Hepatocyte (in vitro differentiated cells): Measurements from ENCODE around the gene TNN.

Experiments
- CTCF ChIP-seq: fragments of 200-600 bp; sonication (generic); IDR thresholded peaks from 2 replicates; pipeline ENCODE4 v1.5.1; 2016; ENCODE audit warnings: antibody characterized with exemption, mild to moderate bottlenecking; ENCODE audit not compliant: poor library complexity
- EZH2 ChIP-seq: fragments of 200-600 bp; sonication (generic); IDR thresholded peaks from 2 replicates; pipeline ENCODE4 v1.6.1; 2016; ENCODE audit warnings: antibody characterized with exemption, mild to moderate bottlenecking, borderline replicate concordance
- EZH2phosphoT487 ChIP-seq: fragments of 200-600 bp; sonication (generic); IDR thresholded peaks from one replicate; pipeline ENCODE4 v1.6.1; 2018; ENCODE audit warnings: antibody characterized with exemption, mild to moderate bottlenecking, low read depth, moderate library complexity; ENCODE audit not compliant: unreplicated experiment, severe bottlenecking

DNA sequence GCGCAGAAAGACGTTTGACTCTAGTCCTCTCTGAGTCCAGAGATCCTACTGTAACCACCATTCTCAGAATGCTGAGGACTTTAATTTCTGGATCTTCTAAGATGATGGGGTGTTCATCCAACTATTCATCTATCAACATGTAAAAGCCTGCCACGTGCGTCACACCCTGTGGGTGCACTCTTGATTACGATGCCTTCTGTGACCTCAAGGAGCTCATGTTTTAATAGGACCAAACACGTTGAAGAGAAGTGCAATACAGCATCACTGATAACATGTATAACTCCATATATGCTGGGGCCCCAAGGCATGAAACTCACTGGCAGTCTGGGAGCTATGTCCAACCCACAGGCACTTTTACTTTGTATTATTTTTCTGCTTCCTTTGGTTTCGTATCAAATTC lies 105.9 kb downstream of the TNN start:
- TF ChIP-seq CTCF (no peak), EZH2 (no peak), EZH2phosphoT487 (no peak)
